ENCODE results near the gene MRPL21. TPM values are rescaled to one million over a fixed set of nuclear protein-coding genes. Genes with fewer than 3 reads are reported as not detected.

The MRPL21 gene
- total and polyA plus RNA-seq, 2 of the 8 experiments (the other 6 are each of a cell fraction or from before 2014, with no cell fraction given): 102 to 107 TPM

GRCh38 chr11:68878022-68878421 lies 25.6 kb downstream of the MRPL21 start:
- Histone ChIP-seq H3K14ac (ENCODE audit: insufficient read length) (no peak overlapping the region), H3K27ac (ENCODE audit: low read depth, low read length) (no peak overlapping the region), H3K23ac (ENCODE audit: insufficient read length) (no peak overlapping the region), H3K4me1 (replicated peaks in 1 of 4; ENCODE audit: control insufficient read depth in 3 of 4, insufficient read depth in 4 of 4, low read length in 3 of 4) (no peaks in the 10 kb centered on the region; a peak in 2 of 7 replicates), H2BK15ac (ENCODE audit: low read length) (no peak overlapping the region), H3K79me2 (ENCODE audit: control insufficient read depth in 1 of 2, insufficient read depth in 2 of 2, low read length in 2 of 2) (no peaks in the 10 kb centered on the region), H3K4ac (replicated peaks; ENCODE audit: insufficient read length, low read depth, low read length) (no peak overlapping the region), H2BK5ac (ENCODE audit: low read depth, low read length) (no peak overlapping the region), H3K56ac (replicated peaks; ENCODE audit: insufficient read length, low read depth, low read length) (no peak overlapping the region), H3K18ac (ENCODE audit: extremely low read depth, low read length) (no peak overlapping the region), H2BK12ac (ENCODE audit: low read depth, low read length) (no peak overlapping the region), H3K4me2 (ENCODE audit: insufficient read depth in 1 of 2, low read depth in 2 of 2, low read length in 2 of 2) (no peak overlapping the region), H2AK5ac (ENCODE audit: low read depth, low read length) (no peak overlapping the region), H3K36me3 (ENCODE audit: control insufficient read depth in 2 of 4, insufficient read depth in 4 of 4, low read length in 3 of 4) (no peaks in the 10 kb centered on the region), H3K4me3 (ENCODE audit: extremely low read depth in 1 of 4, insufficient read depth in 2 of 4, low read depth in 3 of 4, low read length in 4 of 4) (no peak overlapping the region), H4K5ac (ENCODE audit: insufficient read length, low read depth, low read length) (no peak overlapping the region), H4K20me1 (replicated peaks in 1 of 2; ENCODE audit: control insufficient read depth in 1 of 2, insufficient read depth in 2 of 2, low read length in 2 of 2) (peaks cover 0 to 2% of the 10 kb centered on the region in 2 experiments), H3K9me3 (ENCODE audit: insufficient read depth in 2 of 2, low read depth in 1 of 2, low read length in 1 of 2) (no peaks in the 10 kb centered on the region), H4K91ac (replicated peaks; ENCODE audit: insufficient read length, low read length) (no peak overlapping the region), H4K8ac (ENCODE audit: extremely low read depth, insufficient read depth, low read length) (no peak overlapping the region), H2BK120ac (replicated peaks; ENCODE audit: low read depth, low read length) (no peak overlapping the region), H2BK20ac (ENCODE audit: low read length) (no peak overlapping the region), H2AFZ (ENCODE audit: low read length) (no peak overlapping the region), H3K79me1 (ENCODE audit: low read depth, low read length) (no peaks in the 10 kb centered on the region), H3K27me3 (replicated peaks in 1 of 4; ENCODE audit: control insufficient read depth in 3 of 4, extremely low read depth in 1 of 4, insufficient read depth in 3 of 4, low read length in 3 of 4) (no peaks in the 10 kb centered on the region), H3K23me2 (ENCODE audit: low read depth, low read length) (no peaks in the 10 kb centered on the region), H3K9ac (replicated peaks in 1 of 4; ENCODE audit: extremely low read depth in 1 of 4, low read depth in 3 of 4, low read length in 3 of 4) (no peak overlapping the region)
- no peak for DNase-seq (ENCODE audit: low read depth in 1 of 2, low spot score in 2 of 2)
- 93% methylated on average over 7 of the region's 7 CpGs; no CpG with 5 or more reads in 1 of the 2 experiments for WGBS, 2 experiments (ENCODE audit: extremely low coverage in 1 of 2, insufficient coverage in 1 of 2, insufficient read length in 1 of 2, insufficient replicate concordance in 2 of 2, low coverage in 1 of 2, low lambda C conversion rate in 2 of 2, missing lambda C conversion rate in 1 of 2)
- CTCF ChIA-PET (ENCODE audit: partially characterized antibody): interaction anchor here (0.8 to 3.9 kb wide), 4 partner anchors 12 to 26 kb away, joined by 3 to 17 read pairs (median 4); partner anchors contain the start of gene IGHMBP2
- POLR2A ChIA-PET (ENCODE audit: partially characterized antibody): interaction anchor here (0.8 to 1.7 kb wide), 3 partner anchors 12 to 155 kb away, joined by 3 to 8 read pairs (median 3); no protein-coding TSS in a partner anchor
- TF ChIP-seq SIX5 (IDR thresholded peaks at IDR 0.05; ENCODE audit: low read depth, low read length) (no peak), BCL11A (IDR thresholded peaks at IDR 0.05; ENCODE audit: low read depth in 2 of 2, low read length in 2 of 2) (no peak), KDM5A (IDR thresholded peaks at IDR 0.05; ENCODE audit: low read length) (no peak), TAF7 (optimal IDR thresholded peaks at IDR 0.05; ENCODE audit: borderline replicate concordance, low read depth, low read length) (no peak), CTBP2 (IDR thresholded peaks at IDR 0.05; ENCODE audit: borderline replicate concordance, insufficient read depth, insufficient read length, low read length) (no peak), USF2 (IDR thresholded peaks at IDR 0.05; ENCODE audit: low read length) (no peak), RXRA (IDR thresholded peaks at IDR 0.05; ENCODE audit: insufficient read depth, low read depth, low read length) (no peak), JUND (IDR thresholded peaks at IDR 0.05; ENCODE audit: low read length) (no peak), SRF (IDR thresholded peaks at IDR 0.05; ENCODE audit: low read depth, low read length) (no peak), TCF12 (IDR thresholded peaks at IDR 0.05; ENCODE audit: low read depth, low read length) (no peak)
- no peak for FAIRE-seq
